Hematopoietic multipotent progenitor cell treated with erythropoietin and hydrocortisone succinate and interleukin-3 and kit ligand, for 6 days (in vitro differentiated cells): ENCODE results near the gene MCM7.
A peak's percentile ranks its signal among the peaks of the same experiment; 100 is the strongest.

Experiments used
- DNase-seq: peaks from one replicate; pipeline ENCODE4 v3.0.0-alpha.2; 2015

MCM7 gene

DNA sequence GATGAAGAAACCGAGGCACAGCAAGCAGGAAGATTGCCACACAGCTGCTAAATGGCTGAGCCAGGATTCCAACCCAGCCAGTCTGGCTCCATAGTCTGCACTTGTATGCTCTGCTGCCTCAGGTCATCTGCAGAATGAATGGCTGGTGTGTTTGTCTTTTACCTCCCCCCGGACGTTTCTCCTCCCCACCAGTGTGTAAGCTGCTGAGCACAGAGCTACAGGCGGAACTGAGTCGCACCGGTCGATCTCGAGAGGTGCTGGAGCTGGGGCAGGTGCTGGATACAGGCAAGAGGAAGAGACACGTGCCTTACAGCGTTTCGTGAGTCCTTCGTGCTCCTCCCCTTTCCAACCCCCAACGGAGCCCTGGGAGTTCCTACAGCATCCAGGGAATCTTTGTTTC is 20.9 kb upstream of the MCM7 start:
- peak; percentile 21 for DNase-seq

DNA sequence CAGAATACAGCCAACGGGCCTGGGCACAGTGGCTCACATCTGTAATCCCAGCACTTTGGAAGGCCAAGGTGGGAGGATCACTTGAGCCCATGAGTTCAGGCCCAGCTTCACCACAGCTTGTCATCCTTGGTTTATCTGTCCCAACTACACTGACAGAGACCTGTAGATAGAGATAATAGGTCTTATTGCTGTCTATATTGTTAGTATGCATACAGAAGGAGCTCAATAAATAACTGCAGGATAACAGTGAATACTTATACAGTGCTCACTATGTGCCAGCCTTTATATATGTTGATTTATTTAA is 19.5 kb upstream of the MCM7 start:
- peak; percentile 48 for DNase-seq

DNA sequence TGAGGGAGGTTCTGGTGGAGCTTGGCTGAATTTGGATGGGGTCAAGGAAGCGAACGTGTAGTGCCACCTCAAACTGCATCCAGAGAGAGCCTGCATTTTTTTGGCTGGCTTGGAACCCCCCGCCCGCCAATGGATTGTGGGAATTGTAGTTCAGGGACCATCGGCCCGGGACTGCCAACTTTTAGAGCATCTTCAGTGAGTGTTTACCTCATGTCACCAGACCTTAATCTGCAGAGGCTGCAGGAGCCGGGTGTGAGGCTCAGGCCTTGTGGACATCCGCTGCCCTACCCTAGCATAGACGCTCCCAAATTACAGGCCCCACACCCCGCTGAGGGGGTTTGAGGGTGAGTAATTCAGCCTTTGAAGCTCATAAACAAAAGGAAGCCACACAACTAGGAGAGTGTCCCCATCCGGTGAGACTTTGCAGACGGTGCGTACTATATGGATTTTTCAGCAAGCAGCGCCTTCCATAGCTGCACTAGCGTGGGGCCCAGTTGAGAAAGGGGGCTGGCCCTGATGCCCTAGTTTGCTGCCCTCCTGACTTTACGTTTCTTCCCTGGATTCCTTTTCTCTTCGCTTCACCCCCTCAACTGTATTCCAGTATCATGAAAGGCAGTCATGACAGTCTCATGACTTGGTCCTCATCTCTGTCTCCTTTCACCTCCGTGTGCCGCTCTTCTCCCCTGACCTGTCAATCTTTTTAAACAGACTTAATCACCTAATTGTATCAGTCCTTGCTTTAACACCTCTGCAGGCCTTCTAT is 19.0 kb upstream of the MCM7 start:
- DNase-seq, result peak; percentile 79

- peak; percentile 99 for DNase-seq
These were observed 18.1 kb upstream of the MCM7 start, which contains the start of the genes CNPY4 and TAF6 for GRCh38 chr7:100119072-100119969. TSS of gene CNPY4 (plus strand) at chr7:100119634. CDS start at chr7:100119745, 111 bp downstream. TSS of gene TAF6 (minus strand) at chr7:100119358. CDS start at chr7:100114209, 5,149 bp downstream.

DNA sequence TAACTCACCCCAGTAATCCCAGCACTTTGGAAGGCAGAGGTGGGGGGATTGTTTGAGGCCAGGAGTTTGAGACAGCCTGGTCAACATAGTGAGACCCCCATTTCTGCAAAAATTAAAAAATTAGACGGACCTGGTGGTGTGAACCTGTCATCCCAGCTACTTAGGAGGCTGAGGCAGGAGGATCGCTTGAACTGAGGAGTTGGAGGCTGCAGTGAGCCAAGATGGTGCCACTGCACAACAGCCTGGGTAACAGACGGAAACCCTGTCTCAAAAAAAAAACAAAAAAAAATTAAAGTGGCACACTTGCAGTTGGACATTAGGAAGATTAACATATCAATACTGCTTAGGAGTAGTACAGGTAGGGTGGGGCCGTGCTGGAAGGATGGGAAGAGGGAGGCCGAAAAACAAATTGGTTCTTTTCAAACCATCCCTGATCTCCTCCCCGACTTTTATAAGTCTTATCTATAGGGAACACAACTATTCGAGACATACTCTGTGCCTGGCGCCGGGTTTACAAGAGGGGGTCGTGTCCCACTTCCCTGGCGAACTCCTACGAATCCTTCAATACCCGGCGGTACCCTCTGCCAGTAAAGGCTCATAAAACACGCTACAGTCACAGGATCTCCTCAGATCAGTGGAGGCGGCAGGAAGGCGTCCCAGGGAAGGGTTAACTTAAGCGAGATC is 17.3 kb upstream of the MCM7 start:
- DNase-seq, result peak; percentile 65

- DNase-seq, result no peak
These were observed 13.8 kb upstream of the MCM7 start for GRCh38 chr7:100115026-100115425.

- DNase-seq, result no peak
These were observed 10.7 kb upstream of the MCM7 start for GRCh38 chr7:100111914-100112313.

DNA sequence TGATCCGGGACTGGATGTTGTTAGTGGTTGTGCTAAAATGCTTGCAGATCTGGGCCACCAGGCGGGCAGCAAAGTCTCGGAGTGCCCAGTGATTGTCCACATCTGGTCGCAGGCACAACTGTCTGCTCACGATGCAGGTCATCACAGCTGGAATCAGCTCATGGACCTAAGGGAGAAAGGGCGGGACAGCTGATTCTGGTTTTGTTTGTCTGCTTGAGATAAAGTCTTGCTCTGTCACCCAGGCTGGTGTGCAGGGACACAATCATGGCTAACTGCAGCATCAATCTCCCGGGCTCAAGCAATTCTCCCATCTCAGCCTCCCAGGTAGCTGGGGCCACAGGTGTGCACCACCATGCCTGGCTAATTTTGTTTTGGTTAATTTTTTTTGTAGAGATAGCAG is 10.0 kb upstream of the MCM7 start:
- DNase-seq, result no peak

GRCh38 chr7:100109521-100110163 is 8.4 kb upstream of the MCM7 start:
- no peak for DNase-seq

- DNase-seq, result no peak
These were observed 6.7 kb upstream of the MCM7 start for GRCh38 chr7:100107890-100108289.

GRCh38 chr7:100107125-100107737 is 6.0 kb upstream of the MCM7 start:
- no peak for DNase-seq

- no peak for DNase-seq
These were observed 5.4 kb upstream of the MCM7 start for GRCh38 chr7:100106633-100107032.

GRCh38 chr7:100105534-100105933 is 4.3 kb upstream of the MCM7 start:
- no peak for DNase-seq

DNA sequence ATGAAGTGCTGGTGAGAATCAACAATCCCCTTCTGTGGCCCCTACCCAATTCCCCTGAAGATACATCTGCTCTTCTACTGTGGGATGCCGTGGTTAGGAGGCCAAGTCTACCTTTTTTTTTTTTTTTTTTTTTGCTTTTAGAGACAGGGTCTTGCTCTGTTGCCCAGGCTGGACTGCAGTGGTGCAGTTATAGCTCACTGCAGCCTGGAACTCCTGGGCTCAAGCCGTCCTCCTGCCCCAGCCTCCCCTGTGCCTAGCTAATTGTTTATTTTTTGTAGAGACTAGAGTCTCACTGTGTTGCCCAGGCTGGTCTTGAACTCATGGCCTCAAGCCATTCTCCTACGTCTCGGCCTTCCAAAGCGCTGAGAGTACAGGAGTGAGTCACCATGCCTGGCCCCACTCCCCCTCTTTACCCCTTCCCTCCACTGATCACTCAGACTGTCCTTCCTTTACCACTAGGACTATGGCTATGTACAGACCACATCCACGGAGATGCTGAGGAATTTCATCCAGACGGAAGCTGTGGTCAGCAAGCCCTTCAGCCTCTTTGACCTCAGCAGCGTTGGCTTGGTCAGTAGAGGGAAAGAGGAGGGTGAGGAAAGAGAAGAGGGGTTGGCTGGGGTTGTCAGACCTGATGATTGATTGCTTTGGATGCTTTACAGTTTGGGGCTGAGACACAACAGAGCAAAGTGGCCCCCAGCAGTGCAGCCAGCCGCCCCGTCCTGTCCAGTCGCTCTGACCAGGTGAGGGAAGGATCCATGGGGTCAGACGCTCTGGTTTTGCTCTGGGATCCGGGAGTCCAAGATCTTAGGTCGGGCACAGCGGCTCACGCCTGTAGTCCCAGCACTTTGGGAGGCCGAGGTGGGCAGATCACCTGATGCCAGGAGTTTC is 2.0 kb upstream of the MCM7 start:
- DNase-seq, result no peak

GRCh38 chr7:100100420-100101015 is 679 bp downstream of the MCM7 start:
- peak; percentile 95 for DNase-seq

- no peak for DNase-seq
These were observed 1.7 kb downstream of the MCM7 start for GRCh38 chr7:100099452-100099851.

GRCh38 chr7:100098913-100099312 is 2.3 kb downstream of the MCM7 start:
- DNase-seq, result no peak

- DNase-seq, result no peak
These were observed 5.5 kb downstream of the MCM7 start for GRCh38 chr7:100095704-100096103.

DNA sequence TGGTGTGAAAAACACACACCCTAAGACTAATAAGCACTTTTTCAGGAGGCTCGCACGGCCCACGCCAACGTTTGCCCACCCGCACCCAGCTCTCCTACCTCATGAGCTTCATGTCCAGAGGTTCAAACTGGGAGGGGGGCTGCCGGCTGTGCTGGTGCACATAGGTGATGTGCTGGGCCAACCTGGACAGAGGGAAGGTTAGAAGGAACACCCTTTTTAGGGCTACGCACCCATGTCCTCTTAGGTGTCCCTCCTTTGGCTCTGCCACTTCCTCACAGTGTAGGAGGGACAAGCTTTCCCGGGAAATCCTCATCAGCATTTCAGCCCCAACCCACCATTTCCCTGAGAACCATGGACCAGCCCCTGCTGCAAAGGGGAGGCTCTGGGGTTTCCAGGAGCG is 5.9 kb downstream of the MCM7 start:
- DNase-seq, result no peak

- no peak for DNase-seq
These were observed 7.2 kb downstream of the MCM7 start for GRCh38 chr7:100093925-100094486.

GRCh38 chr7:100093498-100093897 is 7.7 kb downstream of the MCM7 start:
- DNase-seq, result no peak
